H1 (cell line): ENCODE results near the gene TP73. TPM values are rescaled to one million over a fixed set of nuclear protein-coding genes. Genes with fewer than 3 reads are reported as not detected.

Experiments
- CTCF ChIA-PET: fragments of 300-600 bp; sonication (Branson Sonifier 250); formaldehyde crosslinking; loops from one replicate; lab custom pipeline; 2021; ENCODE audit not compliant: partially characterized antibody; lab: Charles Lee
- POLR2A ChIA-PET: fragments of 300-600 bp; sonication (Branson Sonifier 250); formaldehyde crosslinking; loops from one replicate; lab custom pipeline; 2021; ENCODE audit warnings: inconsistent platforms; ENCODE audit not compliant: partially characterized antibody; lab: Charles Lee
- DNase-seq, 2 experiments: peaks; one replicate each; pipeline versions ENCODE4 v3.0.0 to v3.0.0-alpha.2; 2010 to 2022; ENCODE audit warnings: low spot score in 2 of 2, low read depth in 1 of 2, mixed read lengths in 1 of 2
- FAIRE-seq: peaks from 2 replicates; lab custom pipeline; 2011; peaks lifted over from hg19 to GRCh38; lab: Jason Lieb, UNC
- H2AFZ ChIP-seq: 2 replicates; pipeline ENCODE4 v1.8.1; 2012; ENCODE audit warnings: low read length, inconsistent platforms
- H2AK5ac ChIP-seq: 2 replicates; pipeline ENCODE4 v1.6.1; 2013; ENCODE audit warnings: low read depth, low read length
- H2BK120ac ChIP-seq: replicated peaks from 2 replicates; pipeline ENCODE3; 2013; ENCODE audit warnings: low read depth, low read length, inconsistent platforms
- H2BK12ac ChIP-seq: 2 replicates; pipeline ENCODE4 v1.6.1; 2013; ENCODE audit warnings: low read depth, low read length
- H2BK15ac ChIP-seq: 2 replicates; pipeline ENCODE4 v1.6.1; 2013; ENCODE audit warnings: low read length
- H2BK20ac ChIP-seq: 2 replicates; pipeline ENCODE4 v1.6.1; 2013; ENCODE audit warnings: low read length
- H2BK5ac ChIP-seq: 2 replicates; pipeline ENCODE4 v1.6.1; 2013; ENCODE audit warnings: low read depth, low read length
- H3K14ac ChIP-seq: 2 replicates; pipeline ENCODE4 v1.6.1; 2013; ENCODE audit warnings: inconsistent platforms; ENCODE audit not compliant: insufficient read length
- H3K18ac ChIP-seq: 2 replicates; pipeline ENCODE4 v1.6.1; 2013; ENCODE audit warnings: low read length; ENCODE audit errors: extremely low read depth
- H3K23ac ChIP-seq: 2 replicates; pipeline ENCODE4 v1.6.1; 2013; ENCODE audit warnings: inconsistent platforms; ENCODE audit not compliant: insufficient read length
- H3K23me2 ChIP-seq: 2 replicates; pipeline ENCODE4 v1.6.1; 2013; ENCODE audit warnings: low read depth, low read length
- H3K27ac ChIP-seq: 2 replicates; pipeline ENCODE4 v1.6.1; 2011; ENCODE audit warnings: low read depth, low read length, inconsistent platforms
- H3K27me3 ChIP-seq, 4 experiments: replicated peaks in 1 of 4; 1 replicate in 1 of 4; 2 replicates in 3 of 4; pipeline versions ENCODE4 v1.6.1 to v1.8.1; 2011 to 2013; ENCODE audit warnings: low read length in 3 of 4, mild to moderate bottlenecking in 3 of 4, inconsistent platforms in 2 of 4, mixed read lengths in 2 of 4, moderate library complexity in 1 of 4; ENCODE audit not compliant: control insufficient read depth in 3 of 4, insufficient read depth in 3 of 4; ENCODE audit errors: extremely low read depth in 1 of 4
- H3K36me3 ChIP-seq, 4 experiments: 2 replicates each; pipeline versions ENCODE4 v1.6.1 to v1.8.1; 2011 to 2013; ENCODE audit warnings: mild to moderate bottlenecking in 4 of 4, low read length in 3 of 4, moderate library complexity in 2 of 4, control low read depth in 1 of 4, inconsistent platforms in 1 of 4; ENCODE audit not compliant: insufficient read depth in 4 of 4, control insufficient read depth in 2 of 4
- H3K4ac ChIP-seq: replicated peaks from 2 replicates; pipeline ENCODE3; 2013; ENCODE audit warnings: low read length, low read depth, mixed read lengths, inconsistent platforms; ENCODE audit not compliant: insufficient read length
- H3K4me1 ChIP-seq, 4 experiments: replicated peaks in 1 of 4; 1 replicate in 1 of 4; 2 replicates in 3 of 4; pipeline versions ENCODE4 v1.6.1 to v1.8.1; 2011 to 2013; ENCODE audit warnings: low read length in 3 of 4, inconsistent platforms in 2 of 4, mixed read lengths in 1 of 4; ENCODE audit not compliant: insufficient read depth in 4 of 4, control insufficient read depth in 3 of 4
- H3K4me2 ChIP-seq, 2 experiments: 2 replicates each; pipeline versions ENCODE4 v1.6.1 to v1.8.1; 2011 to 2013; ENCODE audit warnings: low read depth in 2 of 2, low read length in 2 of 2, control low read depth in 1 of 2, inconsistent platforms in 1 of 2, mild to moderate bottlenecking in 1 of 2; ENCODE audit not compliant: insufficient read depth in 1 of 2
- H3K4me3 ChIP-seq, 4 experiments: fragments of 200-600, 300-600 bp in 1 of 4; sonication (generic), shearing (Covaris generic), sonication (Bioruptor Twin) in 1 of 4; 2 replicates each; pipeline versions ENCODE4 v1.5.1 to v1.8.1; 2011 to 2016; ENCODE audit warnings: low read length in 4 of 4, low read depth in 3 of 4, control low read depth in 2 of 4, inconsistent platforms in 2 of 4, mild to moderate bottlenecking in 2 of 4, mixed read lengths in 1 of 4, moderate library complexity in 1 of 4; ENCODE audit not compliant: insufficient read depth in 2 of 4; ENCODE audit errors: extremely low read depth in 1 of 4
- H3K56ac ChIP-seq: replicated peaks from 2 replicates; pipeline ENCODE3; 2013; ENCODE audit warnings: low read depth, mild to moderate bottlenecking, mixed read lengths, low read length, inconsistent platforms; ENCODE audit not compliant: insufficient read length
- H3K79me1 ChIP-seq: 2 replicates; pipeline ENCODE4 v1.6.1; 2013; ENCODE audit warnings: low read depth, low read length, control low read depth
- H3K79me2 ChIP-seq, 2 experiments: 2 replicates each; pipeline versions ENCODE4 v1.6.1 to v1.8.1; 2012 to 2013; ENCODE audit warnings: low read length in 2 of 2, mild to moderate bottlenecking in 2 of 2, inconsistent platforms in 1 of 2; ENCODE audit not compliant: insufficient read depth in 2 of 2, control insufficient read depth in 1 of 2
- H3K9ac ChIP-seq, 4 experiments: replicated peaks in 1 of 4; 1 replicate in 1 of 4; 2 replicates in 3 of 4; pipeline versions ENCODE4 v1.6.1 to v1.8.1; 2011 to 2013; ENCODE audit warnings: low read depth in 3 of 4, low read length in 3 of 4, control low read depth in 2 of 4, mild to moderate bottlenecking in 2 of 4, moderate library complexity in 2 of 4, inconsistent platforms in 1 of 4; ENCODE audit errors: extremely low read depth in 1 of 4
- H3K9me3 ChIP-seq, 2 experiments: 2 replicates each; pipeline versions ENCODE4 v1.6.1 to v1.8.1; 2012 to 2013; ENCODE audit warnings: mild to moderate bottlenecking in 2 of 2, moderate library complexity in 2 of 2, control low read depth in 1 of 2, inconsistent platforms in 1 of 2, low read depth in 1 of 2, low read length in 1 of 2, mixed read lengths in 1 of 2; ENCODE audit not compliant: insufficient read depth in 2 of 2
- H4K20me1 ChIP-seq, 2 experiments: replicated peaks in 1 of 2; 2 replicates each; pipeline versions ENCODE3 to v1.8.1; 2011 to 2013; ENCODE audit warnings: inconsistent platforms in 2 of 2, low read length in 2 of 2, mild to moderate bottlenecking in 1 of 2; ENCODE audit not compliant: insufficient read depth in 2 of 2, control insufficient read depth in 1 of 2
- H4K5ac ChIP-seq: 2 replicates; pipeline ENCODE4 v1.6.1; 2013; ENCODE audit warnings: low read length, low read depth, mixed read lengths, inconsistent platforms; ENCODE audit not compliant: insufficient read length
- H4K8ac ChIP-seq: 2 replicates; pipeline ENCODE4 v1.8.0; 2013; ENCODE audit warnings: mild to moderate bottlenecking, moderate library complexity, low read length, inconsistent platforms; ENCODE audit not compliant: insufficient read depth; ENCODE audit errors: extremely low read depth
- H4K91ac ChIP-seq: replicated peaks from 2 replicates; pipeline ENCODE3; 2013; ENCODE audit warnings: low read length, mixed read lengths, inconsistent platforms; ENCODE audit not compliant: insufficient read length
- HDAC2 ChIP-seq, 2 experiments: fragments of 300-600 bp in 1 of 2; sonication (generic) in 1 of 2; IDR thresholded peaks; 2 replicates each; pipeline ENCODE4 v1.6.1; 2011 to 2012; ENCODE audit warnings: low read depth in 2 of 2, low read length in 2 of 2, mild to moderate bottlenecking in 2 of 2, moderate library complexity in 2 of 2, borderline replicate concordance in 1 of 2, inconsistent platforms in 1 of 2
- WGBS, 2 experiments: shearing (Covaris generic) in 1 of 2; methylation state at CpG; one replicate each; pipeline versions ENCODE4 v1.1.6 to v1.1.7; 2013 to 2015; ENCODE audit warnings: low lambda C conversion rate in 2 of 2, mixed read lengths in 2 of 2, inconsistent platforms in 1 of 2, low coverage in 1 of 2, missing lambda C conversion rate in 1 of 2; ENCODE audit not compliant: insufficient replicate concordance in 2 of 2, insufficient coverage in 1 of 2, insufficient read length in 1 of 2; ENCODE audit errors: extremely low coverage in 1 of 2, missing lambda C conversion rate in 1 of 2; 5-methylcytosine and 5-hydroxymethylcytosine counted together
- polyA plus RNA-seq, 7 experiments: library from polyadenylated mRNA; depleted of rRNA in 3 of 7; stranded (reverse) in 5 of 7; unstranded in 2 of 7; fragments of >200 nt in 5 of 7; fragments of 200-250 nt in 2 of 7; gene quantifications; 1 replicate in 5 of 7; 2 replicates in 1 of 7; 4 replicates in 1 of 7; pipeline versions ENCODE4 v1.2.1 to v1.2.3, GENCODE V29; 2011 to 2013; ENCODE audit warnings: missing spikeins in 2 of 7, mixed read lengths in 2 of 7
- total RNA-seq: library from RNA; stranded (reverse); fragmentation: NEBNext Ultra II Directional; extraction: Animal tissue kit (Norgen Biotek cat#: 25700); gene quantifications from 2 replicates; pipeline ENCODE4 v1.2.1, GENCODE V29; 2021

TP73 gene
- total and polyA plus RNA-seq, 2 of the 8 experiments (the other 6 are each of a cell fraction or from before 2014, with no cell fraction given): 2.6 to 3.1 TPM

DNA sequence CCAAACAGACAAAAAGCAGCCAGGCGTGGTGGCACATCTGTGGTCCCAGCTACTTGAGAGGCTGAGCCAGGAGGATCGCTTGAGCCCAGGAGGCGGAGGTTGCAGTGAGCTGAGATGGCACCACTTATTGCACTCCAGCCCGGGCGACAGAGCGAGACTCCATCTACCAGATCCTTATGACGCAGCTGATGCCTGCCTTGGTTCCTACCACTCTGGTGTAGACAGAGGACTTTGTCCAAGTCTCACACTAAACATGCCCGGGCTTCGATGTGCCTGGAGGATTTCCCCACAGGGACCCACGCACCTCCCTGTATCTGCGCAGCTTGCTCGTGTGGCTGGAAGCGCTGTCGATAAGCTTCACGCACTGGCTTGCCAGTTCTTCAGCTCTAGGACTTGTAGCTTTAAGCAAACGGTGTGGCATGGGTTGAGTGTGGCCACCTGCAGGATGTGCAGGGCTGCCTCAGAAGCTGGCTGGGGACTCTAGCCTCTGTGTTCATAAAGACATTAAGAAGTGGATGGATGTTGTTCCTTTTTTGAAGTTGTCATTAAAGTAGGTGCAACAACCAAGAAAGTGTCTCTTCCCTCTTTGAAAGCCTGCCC lies 22.7 kb upstream of the TP73 start:
- no peak overlapping the region for H2BK15ac ChIP-seq
- 92% methylated on average over 16 of the region's 16 CpGs; no CpG with 5 or more reads in 1 of the 2 experiments for WGBS, 2 experiments
- no peak overlapping the region for H3K4me3 ChIP-seq
- no peak overlapping the region for H3K4ac ChIP-seq
- H2BK5ac ChIP-seq: no peak overlapping the region
- no peak overlapping the region for H3K56ac ChIP-seq
- H3K4me2 ChIP-seq: no peak overlapping the region
- no peak for FAIRE-seq
- H3K36me3 ChIP-seq: peaks cover 0 to 35% (median 10%) of the 10 kb centered on the region in 4 experiments; a peak in 6 of 8 replicates
- H2BK20ac ChIP-seq: no peak overlapping the region
- H3K27ac ChIP-seq: no peak overlapping the region
- no peak overlapping the region for H3K9ac ChIP-seq
- H4K91ac ChIP-seq: no peak overlapping the region
- no peak overlapping the region for H3K23ac ChIP-seq
- no peaks in the 10 kb centered on the region; a peak in 1 of 4 replicates for H3K79me2 ChIP-seq
- no peaks in the 10 kb centered on the region for H3K79me1 ChIP-seq
- H3K4me1 ChIP-seq: peaks cover 0 to 15% (median 2%) of the 10 kb centered on the region in 4 experiments; a peak in 4 of 7 replicates
- no peak overlapping the region for H3K14ac ChIP-seq
- H2AK5ac ChIP-seq: no peak overlapping the region
- H4K8ac ChIP-seq: no peak overlapping the region
- ChIA-PET POLR2A (interaction anchor here (0.8 to 1.4 kb wide), 3 partner anchors 20 to 145 kb away, joined by 3 read pairs; partner anchors contain the start of gene WRAP73), CTCF (interaction anchor here (0.6 to 4.8 kb wide), 15 partner anchors 9 to 1223 kb away, joined by 3 to 22 read pairs (median 4); no protein-coding TSS in a partner anchor)
- no peak for TF ChIP-seq HDAC2 (IDR thresholded peaks at IDR 0.05; ENCODE audit: borderline replicate concordance in 1 of 2, low read depth in 2 of 2, low read length in 2 of 2)
- no peaks in the 10 kb centered on the region for H3K9me3 ChIP-seq
- no peak for DNase-seq
- peaks cover 4% of the 10 kb centered on the region for H3K23me2 ChIP-seq
- H2BK120ac ChIP-seq: no peak overlapping the region
- no peak overlapping the region for H4K5ac ChIP-seq
- no peak overlapping the region for H2BK12ac ChIP-seq
- H4K20me1 ChIP-seq: peaks cover 7 to 10% of the 10 kb centered on the region in 2 experiments
- H2AFZ ChIP-seq: no peak overlapping the region
- no peak overlapping the region for H3K18ac ChIP-seq
- no peaks in the 10 kb centered on the region for H3K27me3 ChIP-seq
